ENCODE results near the gene RNF10. TPM values are rescaled to one million over a fixed set of nuclear protein-coding genes. Genes with fewer than 3 reads are reported as not detected.
"Not testable (repeated sequence)": the region's sequence is repeated elsewhere in the genome, so short reads cannot be mapped to it uniquely, and the experiment has no call there.

The RNF10 gene
- total and polyA plus RNA-seq, 10 of the 15 experiments (the other 5 are each of a cell fraction or from before 2014, with no cell fraction given) = 48.2 to 127 (median 64.5) TPM

GRCh38 chr12:120515496-120515895 is 18.7 kb upstream of the RNF10 start (continued):
- no peak for TF ChIP-seq CEBPZ (IDR thresholded peaks at IDR 0.05; ENCODE audit: low read depth, low read length)
- no peak for TF ChIP-seq POLR2AphosphoS5 (IDR thresholded peaks at IDR 0.05; ENCODE audit: low read length)
- no peak for TF ChIP-seq CEBPB (IDR thresholded peaks at IDR 0.05; ENCODE audit: borderline replicate concordance in 1 of 2, low read depth in 2 of 2, low read length in 2 of 2)
- no peak for TF ChIP-seq IRF5 (IDR thresholded peaks at IDR 0.05; ENCODE audit: borderline replicate concordance)
- no peak for TF ChIP-seq BCLAF1 (IDR thresholded peaks at IDR 0.05)

GRCh38 chr12:120519324-120519723 is 14.8 kb upstream of the RNF10 start:
- H3K27me3 ChIP-seq (replicated peaks in 1 of 2; ENCODE audit: control insufficient read depth in 2 of 2, insufficient read depth in 2 of 2, low read length in 1 of 2); H3K36me3 ChIP-seq (ENCODE audit: control insufficient read depth in 2 of 2, insufficient read depth in 2 of 2, low read length in 1 of 2); H3K4me2 ChIP-seq (ENCODE audit: control insufficient read depth, insufficient read depth); SMC1A ChIA-PET (ENCODE audit: uncharacterized antibody, unreplicated experiment); ATAC-seq; H3K9ac ChIP-seq (ENCODE audit: control insufficient read depth, insufficient read depth, low read length); intact Hi-C loops (cut with micrococcal nuclease; ENCODE audit: unreplicated experiment); H2AFZ ChIP-seq (ENCODE audit: control insufficient read depth, low read depth, low read length); FAIRE-seq; CTCF ChIA-PET; BruUV-seq (replicated peaks); H3K9me3 ChIP-seq (replicated peaks; ENCODE audit: control insufficient read depth, insufficient read depth, low read length); H3K27ac ChIP-seq (ENCODE audit: control insufficient read depth, insufficient read depth); H3K79me2 ChIP-seq (ENCODE audit: control insufficient read depth, insufficient read depth, low read length); H4K20me1 ChIP-seq (ENCODE audit: control insufficient read depth, insufficient read depth); H3K4me1 ChIP-seq (ENCODE audit: control insufficient read depth, insufficient read depth, low read length); DNase-seq (ENCODE audit: low read depth, low spot score); RAD21 ChIA-PET (ENCODE audit: unreplicated experiment); H3K4me3 ChIP-seq; in situ Hi-C loops (cut with MboI): not testable (repeated sequence)
- POLR2A ChIA-PET = interaction anchor here (0.9 kb wide), 1 partner anchor 10 kb away, joined by 3 read pairs; the partner anchor contains the start of gene COQ5
- WGBS (ENCODE audit: insufficient coverage, insufficient replicate concordance, low lambda C conversion rate, missing lambda C conversion rate) = 99% methylated on average over 8 of the region's 8 CpGs

Data from GM12878 (cell line).